GM19240 (cell line): Measurements from ENCODE around the gene KIF9.
"Not testable (repeated sequence)": the region's sequence is repeated elsewhere in the genome, so short reads cannot be mapped to it uniquely, and the experiment has no call there.

Experiments
- DNase-seq: peaks from one replicate; pipeline ENCODE4 v3.0.0; 2011; ENCODE audit warnings: low spot score; ENCODE audit not compliant: insufficient read length

KIF9 gene

DNA sequence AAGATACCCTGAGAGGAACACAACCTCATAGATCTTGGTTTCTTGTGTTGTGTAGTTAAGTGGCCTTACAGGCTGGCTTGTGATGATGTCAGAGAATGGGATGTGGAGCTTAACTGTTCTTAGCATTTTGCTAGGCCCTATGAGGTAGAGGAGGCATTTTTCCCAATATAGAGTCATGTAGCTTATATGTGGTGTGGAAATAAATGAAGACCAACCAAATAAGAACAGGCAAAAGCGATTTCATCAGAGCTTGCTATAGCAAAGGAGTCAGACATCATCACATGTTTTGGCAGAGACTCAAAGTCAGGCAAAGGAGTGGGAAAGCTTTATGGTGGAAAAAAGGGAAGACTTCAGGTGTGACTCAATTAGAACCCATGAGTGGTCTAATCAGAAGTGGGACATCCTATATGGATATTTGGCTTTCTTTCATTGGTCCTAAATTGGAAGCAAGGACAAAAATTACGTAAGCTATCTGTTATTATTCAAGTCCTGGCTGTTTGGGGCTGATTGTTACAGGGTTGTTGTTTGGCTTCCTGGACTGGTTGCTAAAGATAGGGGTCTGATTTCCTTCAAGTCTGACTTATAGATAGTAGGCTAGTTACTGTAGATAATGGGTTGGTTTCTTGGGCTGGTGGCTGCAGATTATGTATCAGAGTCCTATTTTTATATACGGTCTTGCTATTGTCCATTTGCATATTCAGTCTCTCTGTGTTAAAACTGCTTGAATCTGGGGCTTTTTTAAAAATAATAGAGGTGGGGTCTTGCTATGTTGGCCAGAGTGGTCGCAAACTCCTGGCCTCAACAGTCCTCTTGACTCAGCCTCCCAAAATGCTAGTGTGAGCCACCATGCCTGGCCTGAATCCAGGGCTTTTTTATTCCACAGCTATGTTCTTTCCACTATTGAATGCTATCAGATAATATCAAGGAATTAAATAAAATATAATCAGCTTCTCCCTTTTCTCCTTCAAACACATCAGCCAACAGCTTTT is 88.4 kb downstream of the KIF9 start:
- no peak for DNase-seq

DNA sequence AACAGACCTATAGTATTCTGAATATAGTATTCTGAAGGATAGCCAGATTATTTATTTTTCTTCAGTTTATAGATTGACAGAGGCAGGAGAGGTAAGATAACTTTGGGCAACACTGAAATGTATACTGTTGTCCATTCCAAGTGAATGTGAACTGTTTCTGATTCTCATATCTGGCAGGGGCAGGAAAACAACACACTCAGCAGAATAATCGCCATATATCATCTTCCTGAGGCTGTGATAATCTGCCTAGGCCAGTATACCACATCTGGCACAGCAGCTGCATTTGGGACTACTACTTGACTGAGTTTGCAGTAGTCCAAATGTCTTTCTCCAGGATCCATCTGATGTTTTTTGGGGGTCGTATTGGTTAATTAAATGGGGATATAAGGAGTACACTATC is 96.3 kb downstream of the KIF9 start:
- DNase-seq = no peak

DNA sequence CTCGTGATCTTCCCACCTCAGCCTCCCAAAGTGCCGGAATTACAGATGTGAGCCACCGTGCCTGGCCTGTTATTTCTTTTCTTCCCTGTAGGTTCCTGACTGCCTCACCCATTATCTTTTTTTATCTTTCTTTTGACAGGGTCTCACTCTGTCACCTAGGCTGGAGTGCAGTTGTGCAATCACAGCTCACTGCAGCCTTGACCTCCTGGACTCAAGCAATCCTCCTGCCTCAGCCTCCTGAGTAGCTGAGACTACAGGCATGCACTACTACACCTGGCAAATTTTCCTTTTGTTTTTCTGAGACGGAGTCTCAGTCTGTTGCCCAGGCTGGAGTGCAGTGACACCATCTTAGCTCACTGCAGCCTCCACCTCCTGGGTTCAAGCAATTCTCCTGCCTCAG is 100.9 kb downstream of the KIF9 start:
- not testable (repeated sequence) for DNase-seq

DNA sequence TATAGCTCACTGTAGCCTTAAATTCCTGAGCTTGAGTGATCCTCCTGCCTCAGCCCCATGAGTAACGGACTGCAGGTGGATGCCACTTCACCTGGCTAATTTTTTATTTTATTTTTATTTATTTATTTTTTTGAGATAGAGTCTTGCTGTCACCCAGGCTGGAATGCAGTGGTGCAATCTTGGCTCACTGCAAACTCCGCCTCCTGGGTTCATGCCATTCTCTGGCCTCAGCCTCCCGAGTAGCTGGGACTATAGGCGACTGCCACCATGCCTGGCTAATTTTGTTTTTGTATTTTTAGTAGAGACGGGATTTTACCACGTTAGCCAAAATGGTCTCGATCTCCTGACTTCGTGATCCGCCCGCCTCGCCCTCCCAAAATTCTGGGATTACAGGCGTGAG is 102.6 kb downstream of the KIF9 start:
- not testable (repeated sequence) for DNase-seq
